Astrocyte (in vitro differentiated cells and primary cell): Measurements from ENCODE around the gene NPPA. TPM values are rescaled to one million over a fixed set of nuclear protein-coding genes. Genes with fewer than 3 reads are reported as not detected.

Source experiments
- DNase-seq: peaks from one replicate; pipeline ENCODE4 v3.0.0-alpha.2; 2010; ENCODE audit warnings: low read depth
- FAIRE-seq: peaks from 2 replicates; lab custom pipeline; 2011; peaks lifted over from hg19 to GRCh38; lab: Jason Lieb, UNC
- H2AFZ ChIP-seq: 2 replicates; pipeline ENCODE4 v1.6.0; 2012; ENCODE audit warnings: low read depth, low read length, inconsistent platforms
- H3K27ac ChIP-seq: 2 replicates; pipeline ENCODE4 v1.5.1; 2011; ENCODE audit warnings: low read depth, low read length, inconsistent platforms
- H3K27me3 ChIP-seq: 2 replicates; pipeline ENCODE4 v1.6.0; 2011; ENCODE audit warnings: low read length, inconsistent platforms; ENCODE audit not compliant: insufficient read depth
- H3K36me3 ChIP-seq: 2 replicates; pipeline ENCODE4 v1.5.1; 2011; ENCODE audit warnings: low read length, inconsistent platforms; ENCODE audit not compliant: insufficient read depth
- H3K4me1 ChIP-seq: 2 replicates; pipeline ENCODE4 v1.5.1; 2011; ENCODE audit warnings: low read length, inconsistent platforms; ENCODE audit not compliant: insufficient read depth
- H3K4me2 ChIP-seq: 2 replicates; pipeline ENCODE4 v1.6.0; 2012; ENCODE audit warnings: low read length, inconsistent platforms
- H3K4me3 ChIP-seq: 2 replicates; pipeline ENCODE4 v1.5.1; 2011; ENCODE audit warnings: low read depth, mild to moderate bottlenecking, low read length, inconsistent platforms; ENCODE audit not compliant: insufficient read depth
- H3K79me2 ChIP-seq: 2 replicates; pipeline ENCODE4 v1.6.0; 2012; ENCODE audit warnings: mild to moderate bottlenecking, low read length, inconsistent platforms; ENCODE audit not compliant: insufficient read depth
- H3K9ac ChIP-seq: 2 replicates; pipeline ENCODE4 v1.6.0; 2012; ENCODE audit warnings: mild to moderate bottlenecking, low read length, inconsistent platforms
- H3K9me3 ChIP-seq: 2 replicates; pipeline ENCODE4 v1.5.1; 2012; ENCODE audit warnings: low read depth, mild to moderate bottlenecking, low read length, inconsistent platforms; ENCODE audit not compliant: insufficient read depth
- H4K20me1 ChIP-seq: 2 replicates; pipeline ENCODE4 v1.6.0; 2012; ENCODE audit warnings: low read length, inconsistent platforms; ENCODE audit not compliant: insufficient read depth
- H3K27ac Mint-ChIP-seq: one replicate; pipeline ENCODE4 v1.8.0; 2021; ENCODE audit warnings: mild to moderate bottlenecking, mixed read lengths; ENCODE audit not compliant: unreplicated experiment
- H3K27me3 Mint-ChIP-seq: one replicate; pipeline ENCODE4 v1.8.0; 2021; ENCODE audit warnings: low read depth, mixed read lengths; ENCODE audit not compliant: unreplicated experiment
- H3K36me3 Mint-ChIP-seq: one replicate; pipeline ENCODE4 v1.8.0; 2021; ENCODE audit warnings: low read depth, mixed read lengths; ENCODE audit not compliant: unreplicated experiment
- H3K4me1 Mint-ChIP-seq: one replicate; pipeline ENCODE4 v1.8.0; 2021; ENCODE audit warnings: low read depth, mixed read lengths; ENCODE audit not compliant: unreplicated experiment
- H3K4me3 Mint-ChIP-seq: one replicate; pipeline ENCODE4 v1.8.0; 2021; ENCODE audit warnings: mild to moderate bottlenecking, moderate library complexity, mixed read lengths; ENCODE audit not compliant: unreplicated experiment
- H3K9me3 Mint-ChIP-seq: one replicate; pipeline ENCODE4 v1.8.0; 2021; ENCODE audit warnings: mild to moderate bottlenecking, mixed read lengths; ENCODE audit not compliant: unreplicated experiment
- EZH2 ChIP-seq: IDR thresholded peaks from 2 replicates; pipeline ENCODE4 v1.6.1; 2012; ENCODE audit warnings: mild to moderate bottlenecking, low read length, inconsistent platforms; ENCODE audit not compliant: insufficient read depth
- total RNA-seq: library from RNA; stranded (reverse); gene quantifications from 2 replicates; pipeline ENCODE4 v1.2.1, GENCODE V29; 2021
- TF ChIP-seq, protein P1 (sequence below): IDR thresholded peaks from 2 replicates; pipeline ENCODE4 v1.5.1; 2011; ENCODE audit warnings: low read depth, mild to moderate bottlenecking, inconsistent platforms, low read length, moderate library complexity; ENCODE audit not compliant: insufficient read depth

NPPA gene
- total RNA-seq, 1 donor from 2014 or later = not detected

DNA sequence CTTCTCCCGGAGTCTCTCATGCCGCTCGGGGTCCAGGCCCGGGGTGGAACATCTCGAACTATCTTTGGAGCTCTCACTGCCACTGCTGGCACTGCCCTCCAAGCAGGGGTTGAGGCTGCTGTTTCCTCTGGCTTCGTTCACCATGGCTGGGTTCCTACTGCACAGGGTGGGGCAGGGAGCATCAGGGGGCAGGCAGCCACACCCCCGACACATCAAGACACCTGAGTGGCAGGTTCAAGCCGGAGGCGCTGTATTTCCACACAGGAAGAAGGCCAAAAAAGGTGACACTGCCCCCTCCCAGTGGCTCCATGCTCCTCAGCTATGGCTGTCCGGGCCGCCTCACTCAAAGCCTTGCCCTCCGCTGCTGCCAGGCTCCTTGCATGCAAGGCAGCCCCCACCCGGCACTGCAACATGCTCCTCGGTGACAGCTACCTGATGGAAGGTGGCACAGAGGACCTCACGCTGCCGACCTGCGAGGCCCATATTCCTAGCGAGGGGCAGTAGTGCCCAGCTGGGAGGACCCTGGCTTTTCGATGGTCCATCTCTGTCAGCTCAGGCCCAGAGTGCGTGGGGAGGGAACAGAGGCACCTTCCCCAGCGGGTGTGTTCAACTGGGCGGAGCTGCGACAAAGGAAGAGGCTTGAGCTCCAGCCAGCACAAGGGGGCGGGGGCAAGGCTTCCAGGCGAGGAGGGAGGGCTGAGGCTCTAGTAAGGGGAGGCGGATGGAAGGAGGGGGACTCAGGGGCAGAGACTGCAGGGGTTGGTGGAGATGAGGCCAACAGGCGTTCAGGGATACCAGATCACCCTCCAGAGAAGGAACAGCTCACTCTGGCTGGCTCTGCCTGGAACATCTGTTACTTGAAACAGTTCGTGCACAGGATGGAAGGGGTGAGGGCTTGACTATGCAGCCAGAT, 44.4 kb downstream of the NPPA start:
- no peak for FAIRE-seq
- peak; percentile 93 for DNase-seq
- Histone ChIP-seq H3K9ac (peak overlapping the region; percentile 34), H3K36me3 (no peaks in the 10 kb centered on the region), H3K4me1 (peaks cover 45% of the 10 kb centered on the region), H3K9me3 (no peaks in the 10 kb centered on the region), H3K79me2 (peaks cover 23% of the 10 kb centered on the region), H2AFZ (peak overlapping the region; percentile 72), H4K20me1 (peaks cover 4% of the 10 kb centered on the region), H3K4me3 (peak overlapping the region; percentile 53), H3K4me2 (peak overlapping the region; percentile 90), H3K27me3 (no peaks in the 10 kb centered on the region), H3K27ac (peak overlapping the region; percentile 32)
- H3K4me3 Mint-ChIP-seq = peak overlapping the region; percentile 83
- H3K9me3 Mint-ChIP-seq = no peaks in the 10 kb centered on the region
- H3K27me3 Mint-ChIP-seq = no peaks in the 10 kb centered on the region
- peak overlapping the region; percentile 87 for H3K27ac Mint-ChIP-seq
- peaks cover 13% of the 10 kb centered on the region for H3K36me3 Mint-ChIP-seq
- TF ChIP-seq, protein P1, sequence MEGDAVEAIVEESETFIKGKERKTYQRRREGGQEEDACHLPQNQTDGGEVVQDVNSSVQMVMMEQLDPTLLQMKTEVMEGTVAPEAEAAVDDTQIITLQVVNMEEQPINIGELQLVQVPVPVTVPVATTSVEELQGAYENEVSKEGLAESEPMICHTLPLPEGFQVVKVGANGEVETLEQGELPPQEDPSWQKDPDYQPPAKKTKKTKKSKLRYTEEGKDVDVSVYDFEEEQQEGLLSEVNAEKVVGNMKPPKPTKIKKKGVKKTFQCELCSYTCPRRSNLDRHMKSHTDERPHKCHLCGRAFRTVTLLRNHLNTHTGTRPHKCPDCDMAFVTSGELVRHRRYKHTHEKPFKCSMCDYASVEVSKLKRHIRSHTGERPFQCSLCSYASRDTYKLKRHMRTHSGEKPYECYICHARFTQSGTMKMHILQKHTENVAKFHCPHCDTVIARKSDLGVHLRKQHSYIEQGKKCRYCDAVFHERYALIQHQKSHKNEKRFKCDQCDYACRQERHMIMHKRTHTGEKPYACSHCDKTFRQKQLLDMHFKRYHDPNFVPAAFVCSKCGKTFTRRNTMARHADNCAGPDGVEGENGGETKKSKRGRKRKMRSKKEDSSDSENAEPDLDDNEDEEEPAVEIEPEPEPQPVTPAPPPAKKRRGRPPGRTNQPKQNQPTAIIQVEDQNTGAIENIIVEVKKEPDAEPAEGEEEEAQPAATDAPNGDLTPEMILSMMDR = no peak
- no peak for TF ChIP-seq EZH2
- H3K4me1 Mint-ChIP-seq = peaks cover 33% of the 10 kb centered on the region

DNA sequence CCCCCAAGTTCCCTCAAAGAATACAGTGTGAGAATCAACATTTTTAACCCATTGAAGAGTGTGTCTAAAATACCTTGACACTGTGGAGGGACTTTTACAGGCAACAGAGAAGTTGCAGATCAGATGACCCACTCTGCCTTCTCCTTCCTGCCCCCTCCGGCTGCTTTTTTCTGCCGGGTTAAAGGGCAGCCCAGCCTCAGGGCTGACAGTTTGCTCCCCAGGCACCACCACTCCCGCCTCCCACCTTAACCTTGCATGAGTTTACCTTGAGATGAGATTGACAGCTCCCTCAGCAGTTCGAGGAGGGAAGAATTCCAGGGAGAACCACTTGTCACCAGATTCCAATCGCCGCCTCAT, 45.0 kb downstream of the NPPA start:
- no peak for FAIRE-seq

More for the DNA sequence above, 45.0 kb downstream of the NPPA start:
- H3K79me2 ChIP-seq = peaks cover 16% of the 10 kb centered on the region
- Mint-ChIP-seq H3K4me3 (peak overlapping the region; percentile 83), H3K27me3 (no peaks in the 10 kb centered on the region), H3K36me3 (peaks cover 13% of the 10 kb centered on the region), H3K27ac (no peak overlapping the region), H3K4me1 (peaks cover 28% of the 10 kb centered on the region), H3K9me3 (no peaks in the 10 kb centered on the region)
- no peaks in the 10 kb centered on the region for H3K9me3 ChIP-seq
- H2AFZ ChIP-seq = peak overlapping the region; percentile 31
- peaks cover 44% of the 10 kb centered on the region for H3K4me1 ChIP-seq
- DNase-seq = no peak
- H3K4me3 ChIP-seq = peak overlapping the region; percentile 53
- TF ChIP-seq, protein P1 = no peak
- TF ChIP-seq EZH2 = no peak
- H3K4me2 ChIP-seq = peak overlapping the region; percentile 90
- H4K20me1 ChIP-seq = no peaks in the 10 kb centered on the region
- H3K36me3 ChIP-seq = no peaks in the 10 kb centered on the region
- H3K9ac ChIP-seq = peak overlapping the region; percentile 34
- H3K27ac ChIP-seq = no peak overlapping the region
- no peaks in the 10 kb centered on the region for H3K27me3 ChIP-seq
